ENCODE measurements around the gene SH3BP5L. TPM values are rescaled to one million over a fixed set of nuclear protein-coding genes. Genes with fewer than 3 reads are reported as not detected.

Gene SH3BP5L
- total RNA-seq: 25.1 and 29.3 TPM in 2 replicates

- DNase-seq (ENCODE audit: extremely low read depth, low read depth, low spot score): peak; percentile 90
Measured at GRCh38 chr1:248825909-248826760, at the start of gene SH3BP5L. TSS of gene SH3BP5L (minus strand) at chr1:248825915. CDS start at chr1:248824935, 980 bp downstream.

GRCh38 chr1:248873993-248874533 is 48.3 kb upstream of the SH3BP5L start:
- DNase-seq (ENCODE audit: extremely low read depth, low read depth, low spot score): peak; percentile 87

- peak; percentile 90 for DNase-seq (ENCODE audit: extremely low read depth, low read depth, low spot score)
Measured at GRCh38 chr1:248873409-248873992, 47.8 kb upstream of the SH3BP5L start.

- DNase-seq (ENCODE audit: extremely low read depth, low read depth, low spot score): no peak
Measured at GRCh38 chr1:248872752-248873408, 47.2 kb upstream of the SH3BP5L start.

GRCh38 chr1:248871837-248872401 is 46.2 kb upstream of the SH3BP5L start:
- DNase-seq (ENCODE audit: extremely low read depth, low read depth, low spot score): no peak

- no peak for DNase-seq (ENCODE audit: extremely low read depth, low read depth, low spot score)
Measured at GRCh38 chr1:248862998-248863881, 37.5 kb upstream of the SH3BP5L start.

- no peak for DNase-seq (ENCODE audit: extremely low read depth, low read depth, low spot score)
Measured at GRCh38 chr1:248862695-248862997, 36.9 kb upstream of the SH3BP5L start.

GRCh38 chr1:248861616-248862015 is 35.9 kb upstream of the SH3BP5L start:
- no peak for DNase-seq (ENCODE audit: extremely low read depth, low read depth, low spot score)

GRCh38 chr1:248860007-248860406 is 34.3 kb upstream of the SH3BP5L start:
- no peak for DNase-seq (ENCODE audit: extremely low read depth, low read depth, low spot score)

- DNase-seq (ENCODE audit: extremely low read depth, low read depth, low spot score): peak; percentile 68
Measured at GRCh38 chr1:248858891-248859889, 33.5 kb upstream of the SH3BP5L start, which contains the start of gene ZNF692. TSS of gene ZNF692 (minus strand) at chr1:248859085. CDS start at chr1:248858309, 776 bp downstream.

- DNase-seq (ENCODE audit: extremely low read depth, low read depth, low spot score): no peak
Measured at GRCh38 chr1:248858096-248858890, 32.6 kb upstream of the SH3BP5L start.

GRCh38 chr1:248857749-248858095 is 32.0 kb upstream of the SH3BP5L start:
- no peak for DNase-seq (ENCODE audit: extremely low read depth, low read depth, low spot score)

GRCh38 chr1:248857201-248857600 is 31.5 kb upstream of the SH3BP5L start:
- no peak for DNase-seq (ENCODE audit: extremely low read depth, low read depth, low spot score)

GRCh38 chr1:248856176-248856575 is 30.5 kb upstream of the SH3BP5L start:
- DNase-seq (ENCODE audit: extremely low read depth, low read depth, low spot score): no peak

- DNase-seq (ENCODE audit: extremely low read depth, low read depth, low spot score): no peak
Measured at GRCh38 chr1:248855580-248855979, 29.9 kb upstream of the SH3BP5L start.

- DNase-seq (ENCODE audit: extremely low read depth, low read depth, low spot score): no peak
Measured at GRCh38 chr1:248853663-248854375, 28.1 kb upstream of the SH3BP5L start.

Data from glomerular endothelial cell (primary cell).